ENCODE results near the gene FEZF2. TPM values are rescaled to one million over a fixed set of nuclear protein-coding genes. Genes with fewer than 3 reads are reported as not detected.

The FEZF2 gene
- total and polyA plus RNA-seq, 9 of the 15 experiments (the other 6 are each of a cell fraction or from before 2014, with no cell fraction given), result not detected

- no peak for TF ChIP-seq YBX1 (IDR thresholded peaks at IDR 0.05)
- no peak for TF ChIP-seq MTA2 (IDR thresholded peaks at IDR 0.05; ENCODE audit: low read depth)
- no peak for TF ChIP-seq HNRNPLL (IDR thresholded peaks at IDR 0.05; ENCODE audit: low read depth, low read length, poor library complexity, severe bottlenecking)
- TF ChIP-seq BDP1 (IDR thresholded peaks at IDR 0.05; ENCODE audit: insufficient read depth, insufficient read length), result no peak
- TF ChIP-seq EWSR1 (IDR thresholded peaks at IDR 0.05; ENCODE audit: borderline replicate concordance, low read depth, partially characterized antibody), result no peak
Observed at GRCh38 chr3:62413687-62414086, 40.3 kb upstream of the FEZF2 start (continued).

GRCh38 chr3:62406945-62407344, 33.6 kb upstream of the FEZF2 start:
- TF ChIP-seq CREM (IDR thresholded peaks at IDR 0.05; ENCODE audit: low read depth), result no peak
- no peak for TF ChIP-seq EP400 (IDR thresholded peaks at IDR 0.05)
- TF ChIP-seq ZNF24 (IDR thresholded peaks at IDR 0.05), result no peak
- TF ChIP-seq ZBTB17 (CRISPR knock-in tag; IDR thresholded peaks at IDR 0.05), result no peak
- no peak for TF ChIP-seq CBX8 (IDR thresholded peaks at IDR 0.05; ENCODE audit: borderline replicate concordance, extremely low read depth, low read depth, low read length, poor library complexity, severe bottlenecking)
- no peak for TF ChIP-seq TEAD4 (IDR thresholded peaks at IDR 0.05; ENCODE audit: low read length)
- no peak for TF ChIP-seq TEAD4 (CRISPR knock-in tag; IDR thresholded peaks at IDR 0.05; ENCODE audit: borderline replicate concordance)
- no peak for TF ChIP-seq CBFA2T2 (conservative IDR thresholded peaks at IDR 0.05)
- no peak for TF ChIP-seq KAT8 (IDR thresholded peaks at IDR 0.05; ENCODE audit: low read depth)
- TF ChIP-seq KAT7 (CRISPR knock-in tag; IDR thresholded peaks at IDR 0.05; ENCODE audit: borderline replicate concordance), result no peak
- no peak for TF ChIP-seq HDAC8 (tag; IDR thresholded peaks at IDR 0.05)
- TF ChIP-seq SAFB (IDR thresholded peaks at IDR 0.05; ENCODE audit: borderline replicate concordance, low read depth, low read length), result no peak
- TF ChIP-seq MEF2A (IDR thresholded peaks at IDR 0.05; ENCODE audit: control insufficient read depth, low read depth, low read length), result no peak
- TF ChIP-seq NONO (IDR thresholded peaks at IDR 0.05; ENCODE audit: low read depth in 2 of 2, low read length in 1 of 2), result no peak
- TF ChIP-seq KLF1 (tag; IDR thresholded peaks at IDR 0.05), result no peak
- WGBS (ENCODE audit: insufficient coverage, low coverage, missing lambda C conversion rate), result 0% methylated on average over 2 of the region's 2 CpGs
- H3K27me3 ChIP-seq (ENCODE audit: control insufficient read depth in 2 of 2, insufficient read depth in 2 of 2, low read length in 2 of 2), result peaks cover 2 to 3% of the 10 kb centered on the region in 2 experiments; a peak in 1 of 5 replicates
- no peak overlapping the region for H3K4me2 ChIP-seq (ENCODE audit: insufficient read depth, low read length)
- H3K27ac ChIP-seq (ENCODE audit: extremely low read depth, low read depth, low read length), result no peak overlapping the region
- no peaks in the 10 kb centered on the region for H3K9me1 ChIP-seq (ENCODE audit: control insufficient read depth, insufficient read depth, low read length)
- no peaks in the 10 kb centered on the region for H3K36me3 ChIP-seq (ENCODE audit: control insufficient read depth, insufficient read depth, low read length)
- H2AFZ ChIP-seq (ENCODE audit: low read depth, low read length), result no peak overlapping the region
- ChIA-PET CTCF (ENCODE audit: low intra/inter-chr PET ratio) (no interaction called here), POLR2A (no interaction called here)
- intact Hi-C loops (cut with micrococcal nuclease) (no loop called here), in situ Hi-C loops (cut with MboI) (no loop called here)
- H3K4me1 ChIP-seq (replicated peaks in 1 of 2; ENCODE audit: control insufficient read depth in 2 of 2, insufficient read depth in 2 of 2, low read length in 2 of 2), result no peaks in the 10 kb centered on the region
- no peak overlapping the region for H3K4me3 ChIP-seq
- H3K9ac ChIP-seq (ENCODE audit: insufficient read depth in 1 of 2, low read depth in 2 of 2, low read length in 2 of 2), result no peak overlapping the region
- FAIRE-seq, result no peak
- no TSS peak for BruUV-seq (replicated peaks)
- H3K79me2 ChIP-seq (ENCODE audit: control insufficient read depth, insufficient read depth, low read length), result no peaks in the 10 kb centered on the region
- no peaks in the 10 kb centered on the region for H3K9me3 ChIP-seq (replicated peaks; ENCODE audit: control insufficient read depth, insufficient read depth, low read depth, low read length)
- H4K20me1 ChIP-seq (replicated peaks; ENCODE audit: control insufficient read depth, insufficient read depth, low read length), result no peaks in the 10 kb centered on the region
- no peak for DNase-seq (ENCODE audit: extremely low read depth in 1 of 4, low spot score in 3 of 4)
- no peak for ATAC-seq
